GM21825 (cell line): ENCODE data around the gene ZMYM4.
"Not testable (repeated sequence)": the region's sequence is repeated elsewhere in the genome, so short reads cannot be mapped to it uniquely, and the experiment has no call there.

ENCODE experiments used
- ATAC-seq: cut with Tn5 transposase; IDR thresholded peaks from one replicate; pipeline ENCODE4 v1.9.1; 2021; ENCODE audit warnings: mild to moderate bottlenecking, moderate library complexity; ENCODE audit not compliant: unreplicated experiment

Gene ZMYM4

DNA sequence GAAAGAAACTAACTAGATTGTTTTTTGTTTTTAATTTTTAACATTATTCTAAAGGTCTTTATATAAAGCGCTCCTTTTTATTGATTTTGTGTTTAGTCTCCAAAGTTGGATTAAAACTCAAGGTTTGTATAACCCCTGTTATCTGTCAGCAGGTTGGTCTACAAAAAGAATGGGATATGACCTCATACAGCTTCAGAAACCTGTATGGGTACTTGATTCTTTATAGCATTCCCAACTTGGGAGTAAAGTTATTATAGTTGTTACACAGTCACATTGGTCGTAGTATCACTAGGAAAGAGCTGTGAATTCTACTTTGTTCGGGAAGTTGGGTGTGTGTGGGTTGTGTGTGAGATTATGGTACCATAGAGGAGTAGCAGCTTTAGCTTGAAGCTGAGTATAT lies 52.4 kb downstream of the ZMYM4 start:
- ATAC-seq: no peak

DNA sequence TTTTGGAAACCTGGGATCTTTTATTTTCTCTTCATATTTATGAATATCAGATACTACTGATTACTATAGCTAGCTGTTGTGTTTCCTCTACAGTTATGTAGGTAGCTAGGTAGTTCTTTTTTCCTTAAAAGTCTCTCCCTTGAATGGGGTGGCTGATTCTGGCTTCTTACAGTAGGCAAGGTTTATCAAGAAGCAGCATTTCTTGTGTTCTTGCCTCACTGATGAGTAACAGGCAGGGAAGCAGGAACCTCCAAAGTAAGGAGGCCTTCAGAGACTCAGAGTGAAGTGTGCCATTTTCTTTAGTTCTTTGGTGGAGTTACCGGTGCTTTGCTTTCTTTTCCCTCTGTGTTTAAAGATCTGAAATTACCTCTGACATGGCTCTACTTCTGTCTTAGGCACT lies 56.0 kb downstream of the ZMYM4 start:
- ATAC-seq: no peak

DNA sequence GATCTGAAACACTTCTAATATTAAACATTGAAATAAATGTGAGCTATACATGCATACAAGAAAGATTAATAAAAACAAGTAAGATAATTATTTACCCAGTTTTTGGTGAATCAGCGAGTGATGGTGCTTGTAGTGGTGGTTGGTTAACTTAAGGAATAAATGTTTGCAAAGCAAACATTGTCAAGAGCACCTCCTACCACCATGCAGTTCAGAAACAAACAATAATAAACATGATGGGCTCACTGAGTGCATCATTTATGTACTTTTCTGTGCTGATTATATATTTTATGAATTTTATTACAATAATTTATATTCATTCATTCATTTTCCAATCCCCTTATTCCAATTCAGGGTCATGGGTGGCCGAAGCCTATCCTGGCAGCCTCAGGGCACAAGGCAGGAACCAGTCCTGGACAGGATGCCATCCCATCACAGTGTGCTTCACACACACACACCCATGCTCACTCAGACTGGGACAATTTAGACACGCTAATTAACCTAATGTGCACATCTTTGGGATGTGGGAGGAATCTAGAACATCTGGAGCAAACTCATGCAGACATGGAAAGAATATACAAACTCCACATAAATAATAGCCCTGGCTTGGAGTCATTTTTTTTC lies 57.8 kb downstream of the ZMYM4 start:
- ATAC-seq: no peak

GRCh38 chr1:35331618-35332017 lies 63.1 kb downstream of the ZMYM4 start:
- ATAC-seq: not testable (repeated sequence)

- ATAC-seq: no peak
Observed at GRCh38 chr1:35334485-35334884, 66.0 kb downstream of the ZMYM4 start.

GRCh38 chr1:35340519-35340918 lies 72.0 kb downstream of the ZMYM4 start:
- no peak for ATAC-seq

DNA sequence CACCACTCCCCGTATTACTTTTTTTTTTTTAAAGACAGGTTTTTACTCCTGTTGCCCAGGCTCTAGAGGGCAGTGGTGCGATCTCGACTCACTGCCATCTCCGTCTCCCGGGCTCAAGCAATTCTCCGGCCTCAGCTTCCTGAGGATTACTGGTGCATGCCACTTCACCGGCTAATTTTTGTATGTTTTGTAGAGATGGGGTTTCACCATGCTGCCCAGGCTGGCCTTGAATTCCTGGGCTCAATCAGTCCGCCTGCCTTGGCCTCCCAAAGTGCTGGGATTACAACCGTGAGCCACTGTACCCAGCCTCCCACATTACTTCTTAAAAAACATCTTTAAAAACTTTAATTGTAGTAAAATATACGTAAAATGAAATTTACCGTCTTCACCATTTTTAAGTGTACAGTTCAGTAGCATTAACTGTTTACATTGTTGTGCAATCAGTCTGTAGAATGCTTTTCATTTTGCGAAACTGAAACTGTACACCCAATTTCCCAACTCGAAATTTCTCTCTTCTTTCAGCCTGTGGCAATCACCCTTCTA lies 77.0 kb downstream of the ZMYM4 start:
- no peak for ATAC-seq

DNA sequence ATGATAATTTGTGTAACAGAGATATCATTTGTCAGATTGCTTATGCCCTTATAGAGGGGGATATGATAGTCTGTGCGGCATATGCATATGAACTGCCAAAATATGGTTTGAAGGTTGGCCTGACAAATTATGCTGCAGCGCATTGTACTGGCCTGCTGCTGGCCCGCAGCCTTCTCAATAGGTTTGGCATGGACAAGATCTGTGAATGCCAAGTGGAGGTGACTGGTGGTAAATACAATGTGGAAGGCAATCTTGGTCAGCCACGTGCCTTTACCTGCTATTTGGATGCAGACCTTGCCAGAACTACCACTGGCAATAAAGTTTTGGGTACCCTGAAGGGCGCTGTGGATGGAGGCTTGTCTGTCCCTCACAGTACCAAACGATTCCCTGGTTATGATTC lies 82.4 kb downstream of the ZMYM4 start:
- no peak for ATAC-seq

GRCh38 chr1:35359995-35360394 lies 91.5 kb downstream of the ZMYM4 start:
- no peak for ATAC-seq

DNA sequence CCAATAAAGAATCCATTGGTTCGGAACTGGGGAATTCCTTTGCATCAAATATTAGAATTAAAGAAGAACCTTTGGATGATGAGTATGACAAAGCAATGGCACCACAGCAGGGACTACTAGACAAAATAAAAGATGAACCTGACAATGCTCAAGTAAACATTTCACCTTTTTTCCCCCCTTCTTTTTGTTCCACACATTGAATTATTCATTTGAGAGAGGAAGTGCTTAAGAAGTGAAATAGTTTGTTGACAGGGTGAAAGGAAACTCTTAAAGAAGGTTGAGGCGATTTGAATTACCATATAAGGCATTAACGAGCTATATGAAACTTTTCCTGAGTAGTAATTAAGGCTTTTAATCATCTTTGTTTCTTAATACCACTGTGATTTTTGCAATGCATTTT lies 93.1 kb downstream of the ZMYM4 start:
- ATAC-seq: no peak

GRCh38 chr1:35364741-35365140 lies 96.2 kb downstream of the ZMYM4 start:
- ATAC-seq: no peak

DNA sequence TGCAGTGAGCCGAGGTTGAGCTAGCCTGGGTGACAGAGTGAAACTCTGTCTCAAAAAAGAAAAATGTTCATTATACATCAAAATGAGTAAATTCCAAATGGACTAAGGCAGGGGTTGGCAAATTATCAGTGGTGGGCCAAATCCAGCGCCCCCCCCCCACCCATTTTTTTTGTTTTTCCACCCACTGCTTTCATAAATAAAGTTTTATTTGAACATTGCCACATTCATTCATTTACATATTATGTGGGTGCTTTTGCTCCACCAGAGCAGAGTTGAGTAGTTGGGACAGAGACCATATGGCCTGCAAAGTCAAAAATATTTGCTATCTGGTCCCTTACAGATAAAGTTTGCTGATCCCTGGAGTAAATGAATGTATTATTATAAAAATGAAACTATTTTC lies 99.4 kb downstream of the ZMYM4 start:
- no peak for ATAC-seq

DNA sequence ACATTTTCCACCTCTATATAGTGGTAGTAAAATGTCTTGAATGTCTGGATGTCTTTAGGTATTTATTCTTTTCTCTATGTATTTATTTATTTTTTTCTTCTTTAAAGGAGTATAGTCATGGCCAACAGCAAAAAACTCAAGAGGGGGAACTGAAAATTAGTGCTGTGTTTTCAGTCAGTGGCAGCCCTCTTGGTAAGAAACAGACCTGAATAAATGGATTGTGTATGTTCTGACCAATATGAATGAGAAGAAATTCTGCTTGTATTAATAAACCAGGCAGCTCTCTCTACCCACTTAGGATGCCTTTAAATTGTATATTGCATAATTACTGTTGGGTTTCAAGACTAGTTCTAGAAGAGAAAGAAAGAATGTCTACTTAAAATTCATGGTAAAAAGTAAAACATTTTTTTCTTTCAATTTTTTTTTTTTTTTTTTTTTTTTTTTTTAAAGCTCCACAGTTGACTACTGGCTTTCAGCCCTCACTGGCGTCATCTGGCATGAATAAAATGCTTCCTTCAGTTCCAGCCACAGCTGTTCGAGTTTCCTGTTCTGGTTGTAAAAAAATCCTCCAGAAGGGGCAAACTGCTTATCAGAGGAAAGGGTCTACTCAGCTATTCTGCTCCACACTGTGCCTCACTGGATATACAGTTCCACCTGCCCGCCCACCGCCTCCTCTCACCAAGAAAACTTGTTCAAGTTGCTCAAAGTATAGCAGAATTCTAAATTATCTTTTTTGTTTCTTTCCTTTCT lies 101.6 kb downstream of the ZMYM4 start:
- ATAC-seq: no peak

DNA sequence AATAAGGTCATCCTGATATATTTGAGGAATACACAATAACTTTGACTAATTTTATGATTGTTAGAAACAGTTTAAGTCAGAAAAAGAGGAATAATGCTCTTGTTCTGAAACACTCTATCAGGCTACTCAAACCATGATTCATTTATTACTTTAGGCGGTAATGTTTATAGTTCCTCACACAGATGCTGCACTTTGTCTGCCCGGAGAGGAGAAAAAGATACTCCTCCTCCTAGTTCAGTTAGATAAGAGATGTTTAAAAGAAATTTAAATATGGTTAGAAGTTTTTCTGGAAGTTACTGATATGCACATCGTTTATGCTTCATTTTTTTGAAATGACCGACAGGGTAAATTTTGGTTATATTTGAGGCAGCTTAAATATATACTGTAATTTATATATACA lies 103.0 kb downstream of the ZMYM4 start:
- no peak for ATAC-seq

DNA sequence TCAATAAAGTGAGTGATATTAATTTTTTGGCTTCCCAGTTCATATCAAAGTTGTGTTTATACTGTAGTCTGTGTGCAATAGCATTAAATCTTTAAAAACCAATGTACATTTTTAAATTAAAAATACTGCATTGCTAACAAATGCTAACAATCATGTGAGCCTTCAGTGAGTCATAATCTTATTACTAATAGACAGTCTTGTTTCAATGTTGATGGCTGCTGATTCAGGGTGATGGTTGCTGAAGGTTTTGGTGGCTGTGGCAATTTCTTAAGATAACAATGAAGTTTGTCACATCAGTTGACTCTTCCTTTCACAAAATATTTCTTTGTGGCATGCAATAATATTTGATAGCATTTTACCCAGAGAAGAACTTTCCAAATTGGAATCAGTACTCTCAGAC lies 109.0 kb downstream of the ZMYM4 start:
- ATAC-seq: no peak

GRCh38 chr1:35379317-35380000 lies 111.0 kb downstream of the ZMYM4 start:
- no peak for ATAC-seq

DNA sequence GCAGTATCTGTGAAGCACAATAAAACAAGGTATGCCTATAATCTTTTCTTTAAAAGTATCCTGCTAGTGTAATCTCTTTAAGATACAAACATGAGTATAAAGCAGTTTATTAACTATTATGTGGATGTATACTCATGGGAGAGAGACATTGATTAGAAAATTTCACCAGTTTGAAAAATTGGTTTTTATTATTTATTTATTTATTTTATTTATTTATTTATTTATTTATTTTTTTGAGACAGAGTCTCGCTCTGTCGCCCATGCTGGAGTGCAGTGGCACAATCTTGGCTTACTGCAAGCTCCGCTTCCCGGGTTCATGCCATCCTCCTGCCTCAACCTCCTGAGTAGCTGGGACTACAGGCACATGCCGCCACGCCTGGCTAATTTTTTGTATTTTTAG lies 111.6 kb downstream of the ZMYM4 start:
- ATAC-seq: not testable (repeated sequence)

GRCh38 chr1:35382107-35382506 lies 113.6 kb downstream of the ZMYM4 start:
- no peak for ATAC-seq

- no peak for ATAC-seq
Observed at GRCh38 chr1:35386290-35386689, 117.8 kb downstream of the ZMYM4 start.

DNA sequence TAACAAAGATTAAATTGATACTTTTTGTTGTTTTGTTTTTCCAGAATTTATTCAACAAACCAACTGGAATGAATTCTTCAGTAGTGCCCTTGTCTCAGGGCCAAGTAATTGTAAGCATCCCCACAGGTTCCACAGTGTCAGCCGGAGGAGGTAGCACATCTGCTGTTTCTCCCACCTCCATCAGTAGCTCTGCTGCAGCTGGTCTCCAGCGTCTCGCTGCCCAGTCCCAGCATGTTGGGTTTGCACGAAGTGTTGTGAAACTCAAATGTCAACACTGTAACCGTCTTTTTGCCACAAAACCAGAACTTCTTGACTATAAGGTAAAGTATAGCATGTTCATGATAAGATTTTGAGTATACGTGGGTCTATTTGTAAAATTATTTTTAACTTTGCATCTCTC lies 118.5 kb downstream of the ZMYM4 start:
- no peak for ATAC-seq

DNA sequence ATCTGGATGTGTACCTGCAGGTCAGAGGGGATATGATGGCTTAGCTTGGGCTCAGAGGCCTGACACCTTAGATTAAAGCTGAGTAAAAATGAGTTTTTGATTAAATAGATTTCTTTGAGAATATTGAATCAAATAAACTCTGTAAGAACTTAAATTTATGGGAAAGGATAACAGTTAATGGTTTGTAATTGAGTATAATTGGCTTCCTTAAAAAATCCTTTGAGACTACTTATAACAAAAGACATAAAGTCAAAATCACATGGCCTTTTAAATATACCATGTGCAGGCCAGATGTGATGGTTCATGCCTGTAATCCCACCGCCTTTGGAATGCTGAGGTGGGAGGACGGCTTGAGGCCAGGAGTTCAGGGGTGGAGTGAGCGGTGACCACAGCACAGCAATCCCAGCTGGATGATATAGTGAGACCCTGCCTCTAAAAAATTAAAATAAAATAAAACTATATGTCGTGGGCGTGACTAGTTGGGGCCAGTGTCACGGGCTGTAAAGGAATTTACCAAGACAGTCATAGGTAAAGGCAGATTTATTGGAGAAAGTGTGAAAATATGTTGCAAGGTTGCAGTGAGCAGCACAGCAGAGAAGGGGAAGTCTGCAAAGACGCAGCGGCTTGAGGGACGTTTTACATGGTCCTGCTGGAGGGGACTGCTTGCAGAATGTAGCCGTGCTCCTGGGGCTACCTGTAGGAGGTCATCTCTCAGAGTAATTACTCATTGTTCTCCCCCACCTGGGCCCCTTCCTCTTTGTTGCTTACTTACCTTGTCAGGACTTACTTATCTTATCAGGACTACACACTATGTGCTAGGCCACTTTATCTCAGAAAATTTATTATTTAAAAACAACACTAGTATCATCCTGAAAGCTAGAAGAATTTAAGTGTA lies 122.3 kb downstream of the ZMYM4 start:
- ATAC-seq: no peak
